Motor neuron (in vitro differentiated cells): ENCODE data around the gene UQCRC2. TPM values are rescaled to one million over a fixed set of nuclear protein-coding genes. Genes with fewer than 3 reads are reported as not detected.
"Not testable (repeated sequence)": the region's sequence is repeated elsewhere in the genome, so short reads cannot be mapped to it uniquely, and the experiment has no call there.

Source experiments
- ATAC-seq, 8 experiments: fragments of 200-7000 bp; cut with Tn5 transposase; replicated peaks in 6 of 8; 2 replicates each; pipeline ENCODE4 v1.8.0; 2021; ENCODE audit warnings: mild to moderate bottlenecking in 8 of 8, moderate library complexity in 8 of 8
- H3K27ac ChIP-seq, 2 donors: fragments of 250-450 bp; sonication (Bioruptor Pico); 2 replicates each; pipeline ENCODE4 v1.9.0; 2021; ENCODE audit warnings: antibody characterized with exemption in 2 of 2, mild to moderate bottlenecking in 2 of 2, moderate library complexity in 1 of 2
- H3K4me1 ChIP-seq, 2 donors: fragments of 250-450 bp; sonication (Bioruptor Pico); replicated peaks in 1 of 2; 2 replicates each; pipeline ENCODE4 v1.6.1; 2021; ENCODE audit warnings: antibody characterized with exemption in 2 of 2, mild to moderate bottlenecking in 2 of 2, moderate library complexity in 1 of 2
- H3K4me3 ChIP-seq, 5 donors: fragments of 250-450 bp; sonication (Bioruptor Pico); 2 replicates each; pipeline ENCODE4 v1.9.0; 2021; ENCODE audit warnings: antibody characterized with exemption in 5 of 5, mild to moderate bottlenecking in 5 of 5, moderate library complexity in 4 of 5
- WGBS, 10 experiments: fragments of 450-650 bp; shearing (Covaris generic); methylation state at CpG; one replicate each; pipeline ENCODE4 v1.0.0; 2022; 5-methylcytosine and 5-hydroxymethylcytosine counted together
- in situ Hi-C, 9 experiments: fragments of 400-800 bp; cut with MboI; loops; one replicate each; pipeline ENCODE4 v1.15.0; 2021; ENCODE audit warnings: low sequenced_read_pairs in 9 of 9, low pct_unique_long_range_greater_than_20kb in 2 of 9; ENCODE audit not compliant: unreplicated experiment in 9 of 9
- total RNA-seq, 8 experiments: library from RNA; unstranded; fragments of 300-600 nt; gene quantifications; 2 replicates each; pipeline versions ENCODE4 v1.2.3 to v1.2.4, GENCODE V29; 2022

Gene UQCRC2
- total RNA-seq, 8 experiments from 2014 or later = 193 to 384 (median 275) TPM

DNA sequence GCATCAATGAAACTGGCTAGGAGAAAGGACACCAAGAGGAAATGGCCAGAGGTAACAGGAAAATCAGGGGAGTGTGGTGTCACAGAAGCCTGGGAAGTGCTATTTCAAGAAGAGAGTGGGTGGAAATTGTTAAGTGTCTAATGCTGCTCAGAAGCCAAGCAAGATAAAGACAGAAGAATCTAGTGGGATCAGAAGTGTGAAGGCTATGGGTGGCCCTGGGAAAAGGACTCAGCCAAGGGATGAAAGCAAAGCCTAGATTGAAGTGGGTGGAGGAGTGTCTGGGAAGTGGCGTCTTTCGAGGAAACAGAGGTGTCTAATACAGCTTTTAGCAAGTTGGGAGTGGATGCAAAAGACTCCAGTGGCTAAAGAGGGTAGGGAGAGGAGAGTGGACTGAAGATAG lies 34.3 kb downstream of the UQCRC2 start:
- ATAC-seq = no peak
- Histone ChIP-seq H3K4me3 (no peak overlapping the region), H3K4me1 (no peaks in the 10 kb centered on the region), H3K27ac (no peak overlapping the region)
- 69 to 100% (median 90%) methylated on average over 1 to 2 of the region's 2 CpGs; no CpG with 5 or more reads in 1 of the 10 experiments for WGBS, 10 experiments
- in situ Hi-C loops = loop anchor here in 1 of 9 experiments (25.0 kb wide), 1 partner anchor 100 kb away; the partner anchor contains the start of gene VWA3A

DNA sequence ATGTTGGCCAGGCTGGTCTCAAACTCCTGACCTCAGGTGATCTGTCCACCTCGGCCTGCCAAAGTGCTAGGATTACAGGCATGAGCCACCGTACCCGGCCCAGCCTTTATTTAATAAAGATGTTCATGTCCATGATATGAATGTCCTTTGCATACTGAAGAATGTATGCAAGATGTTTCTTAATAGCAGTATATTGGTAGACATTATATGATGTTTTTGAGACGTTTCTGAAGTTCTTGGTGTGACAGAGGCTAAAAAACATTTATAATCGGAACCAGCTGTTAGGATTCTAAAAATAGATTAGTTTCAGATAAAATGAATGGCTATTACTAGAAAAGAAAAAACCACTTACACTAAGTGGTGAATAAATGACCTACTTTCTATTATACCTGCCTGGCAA lies 36.0 kb downstream of the UQCRC2 start:
- WGBS, 10 experiments = 15 to 100% (median 83%) methylated on average over 1 to 5 of the region's 5 CpGs; no CpG with 5 or more reads in 2 of the 10 experiments
- peak in 2 of 8 experiments; percentile 40 to 52 for ATAC-seq
- Histone ChIP-seq H3K4me1 (no peaks in the 10 kb centered on the region), H3K4me3 (no peak overlapping the region), H3K27ac (no peak overlapping the region)
- in situ Hi-C loops = loop anchor here in 1 of 9 experiments (25.0 kb wide), 1 partner anchor 98 kb away; the partner anchor contains the start of gene VWA3A

DNA sequence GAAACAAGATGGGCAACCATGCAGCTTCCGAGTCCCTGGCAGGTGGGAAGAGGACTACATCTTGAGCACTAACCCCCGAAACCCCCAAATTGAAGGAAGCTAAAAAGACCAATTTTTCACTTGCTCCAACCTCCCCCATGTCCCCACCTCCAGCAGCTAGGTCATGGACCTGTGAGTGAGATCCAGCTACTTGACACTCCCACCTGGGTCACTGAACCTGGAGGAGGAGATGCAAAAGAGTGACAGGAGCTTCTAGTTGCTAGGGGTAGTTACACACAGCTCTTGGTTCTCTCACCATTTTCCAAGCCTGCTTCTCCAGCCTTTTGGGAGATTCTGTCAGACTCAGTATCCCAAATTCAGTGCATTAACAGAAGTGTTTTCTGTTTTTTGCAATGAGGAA lies 36.6 kb downstream of the UQCRC2 start:
- ATAC-seq = no peak
- Histone ChIP-seq H3K4me1 (no peaks in the 10 kb centered on the region), H3K4me3 (no peak overlapping the region), H3K27ac (no peak overlapping the region)
- WGBS, 10 experiments = 56 to 100% (median 90%) methylated on average over 1 to 2 of the region's 2 CpGs; no CpG with 5 or more reads in 6 of the 10 experiments
- in situ Hi-C loops = loop anchor here in 1 of 9 experiments (25.0 kb wide), 1 partner anchor 98 kb away; the partner anchor contains the start of gene VWA3A

GRCh38 chr16:21990381-21990944 lies 37.3 kb downstream of the UQCRC2 start:
- in situ Hi-C loops = loop anchor here in 1 of 9 experiments (25.0 kb wide), 1 partner anchor 97 kb away; the partner anchor contains the start of gene VWA3A

GRCh38 chr16:21991621-21992020 lies 38.5 kb downstream of the UQCRC2 start:
- H3K27ac ChIP-seq = no peak overlapping the region
- WGBS, 10 experiments = 62 to 100% (median 82%) methylated on average over 2 to 6 of the region's 6 CpGs
- no peaks in the 10 kb centered on the region for H3K4me1 ChIP-seq
- in situ Hi-C loops = loop anchor here in 1 of 9 experiments (25.0 kb wide), 1 partner anchor 96 kb away; the partner anchor contains the start of gene VWA3A
- no peak for ATAC-seq
- no peak overlapping the region for H3K4me3 ChIP-seq

More at GRCh38 chr16:21990381-21990944, 37.3 kb downstream of the UQCRC2 start:
- Histone ChIP-seq H3K4me3 (no peak overlapping the region), H3K4me1 (no peaks in the 10 kb centered on the region), H3K27ac (no peak overlapping the region)
- 5 to 78% (median 44%) methylated on average over 1 to 3 of the region's 3 CpGs for WGBS, 10 experiments
- no peak for ATAC-seq

- ATAC-seq = no peak
Observed at GRCh38 chr16:21994856-21995465, 41.8 kb downstream of the UQCRC2 start.

GRCh38 chr16:21996923-21997696 lies 43.9 kb downstream of the UQCRC2 start:
- no peak overlapping the region for H3K27ac ChIP-seq
- in situ Hi-C loops = loop anchor here in 1 of 9 experiments (25.0 kb wide), 1 partner anchor 90 kb away; the partner anchor contains the start of gene VWA3A
- H3K4me1 ChIP-seq = no peaks in the 10 kb centered on the region
- WGBS, 10 experiments = 60 to 100% (median 85%) methylated on average over 1 to 9 of the region's 9 CpGs
- no peak for ATAC-seq
- H3K4me3 ChIP-seq = no peak overlapping the region

More at GRCh38 chr16:21994856-21995465, 41.8 kb downstream of the UQCRC2 start:
- H3K4me1 ChIP-seq = no peaks in the 10 kb centered on the region
- no peak overlapping the region for H3K27ac ChIP-seq
- no peak overlapping the region for H3K4me3 ChIP-seq
- WGBS, 10 experiments = 73 to 100% (median 92%) methylated on average over 1 to 9 of the region's 13 CpGs; no CpG with 5 or more reads in 2 of the 10 experiments
- in situ Hi-C loops = loop anchor here in 1 of 9 experiments (25.0 kb wide), 1 partner anchor 92 kb away; the partner anchor contains the start of gene VWA3A

DNA sequence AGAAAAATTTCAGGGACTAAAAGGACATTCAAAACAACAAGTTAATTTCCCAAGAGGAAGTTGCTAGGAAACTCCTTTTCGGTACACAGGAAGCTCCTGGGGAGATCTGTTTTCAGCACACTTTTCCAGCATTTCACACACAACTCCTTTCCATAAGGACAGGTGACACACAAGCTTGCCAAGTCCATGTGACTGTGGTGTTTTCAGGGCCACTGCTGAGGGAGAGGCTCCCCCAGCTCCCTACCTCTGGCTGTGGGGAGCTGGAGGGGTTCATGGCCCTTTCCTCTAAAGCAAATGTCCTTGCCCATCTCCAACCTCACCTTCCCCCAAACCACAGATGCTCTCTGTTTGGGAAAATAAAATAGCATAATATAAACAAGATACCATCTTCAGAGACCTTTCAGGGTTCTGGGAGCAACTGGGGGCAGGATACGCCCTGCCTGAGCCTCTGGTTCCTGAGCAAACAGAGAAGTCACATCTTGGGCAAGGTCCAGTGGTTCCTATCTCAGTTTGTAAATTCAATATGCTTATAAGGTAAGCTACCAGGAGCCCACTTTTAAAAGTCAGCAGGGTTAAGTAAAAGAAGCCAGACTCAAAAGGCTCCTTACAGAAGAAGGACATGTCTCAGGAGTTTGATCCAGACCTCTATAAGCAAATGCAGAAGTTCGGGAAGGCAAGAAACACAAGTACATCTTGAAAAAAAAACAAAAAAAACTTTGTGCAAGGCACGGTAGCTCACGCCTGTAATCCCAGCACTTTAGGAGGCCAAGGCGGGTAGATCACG lies 44.7 kb downstream of the UQCRC2 start:
- H3K4me1 ChIP-seq = no peaks in the 10 kb centered on the region
- H3K27ac ChIP-seq = no peak overlapping the region
- no peak for ATAC-seq
- in situ Hi-C loops = loop anchor here in 1 of 9 experiments (25.0 kb wide), 1 partner anchor 89 kb away; the partner anchor contains the start of gene VWA3A
- 83 to 97% (median 90%) methylated on average over 3 to 7 of the region's 7 CpGs; no CpG with 5 or more reads in 4 of the 10 experiments for WGBS, 10 experiments
- H3K4me3 ChIP-seq = no peak overlapping the region

- in situ Hi-C loops = loop anchor here in 4 of 9 experiments (5.0 to 25.0 kb wide), 7 partner anchors 73 to 293 kb away; partner anchors contain the start of genes POLR3E (in 1 of the 4) and VWA3A (in 1 of the 4)
- Histone ChIP-seq H3K4me3 (no peak overlapping the region), H3K4me1 (peaks cover 16 to 17% of the 10 kb centered on the region in 2 donors), H3K27ac (no peak overlapping the region)
- 0 to 100% (median 88%) methylated on average over 1 of the region's 1 CpG; no CpG with 5 or more reads in 5 of the 10 experiments for WGBS, 10 experiments
- ATAC-seq = peak in 2 of 8 experiments; percentile 37
Observed at GRCh38 chr16:22001591-22001990, 48.4 kb downstream of the UQCRC2 start.

- not testable (repeated sequence) for H3K4me3 ChIP-seq, H3K27ac ChIP-seq, ATAC-seq
- peaks cover 19% of the 10 kb centered on the region in 2 donors for H3K4me1 ChIP-seq
- WGBS, 10 experiments = 60 to 100% methylated on average over 1 of the region's 1 CpG; no CpG with 5 or more reads in 8 of the 10 experiments
- in situ Hi-C loops = loop anchor here in 4 of 9 experiments (5.0 to 25.0 kb wide), 7 partner anchors 73 to 293 kb away; partner anchors contain the start of genes POLR3E (in 1 of the 4) and VWA3A (in 1 of the 4)
Observed at GRCh38 chr16:22002047-22002446, 48.9 kb downstream of the UQCRC2 start.

GRCh38 chr16:22003195-22003594 lies 50.0 kb downstream of the UQCRC2 start:
- 49 to 100% (median 74%) methylated on average over 1 to 3 of the region's 4 CpGs; no CpG with 5 or more reads in 2 of the 10 experiments for WGBS, 10 experiments
- in situ Hi-C loops = loop anchor here in 4 of 9 experiments (5.0 to 25.0 kb wide), 7 partner anchors 72 to 292 kb away; partner anchors contain the start of genes POLR3E (in 1 of the 4) and VWA3A (in 1 of the 4)
- Histone ChIP-seq H3K4me3 (no peak overlapping the region), H3K27ac (peak overlapping the region in 1 of 2 donors; percentile 18), H3K4me1 (peaks cover 19% of the 10 kb centered on the region in 2 donors)
- no peak for ATAC-seq
